HG02642 (cell line): ENCODE data around the gene BAHCC1.
"Not testable (repeated sequence)": the region's sequence is repeated elsewhere in the genome, so short reads cannot be mapped to it uniquely, and the experiment has no call there.

Source experiments
- ATAC-seq: cut with Tn5 transposase; IDR thresholded peaks from one replicate; pipeline ENCODE4 v1.9.1; 2021; ENCODE audit warnings: mild to moderate bottlenecking; ENCODE audit not compliant: unreplicated experiment, poor library complexity

Gene BAHCC1

GRCh38 chr17:81394921-81395599 is at the start of gene BAHCC1:
Gene BAHCC1, plus strand, starts transcription at chr17:81395457. Its CDS starts 4,283 bp downstream, at chr17:81399740.
- ATAC-seq: no peak

GRCh38 chr17:81346090-81346907 is 49.0 kb upstream of the BAHCC1 start:
- peak; percentile 77 for ATAC-seq

GRCh38 chr17:81346908-81347349 is 48.3 kb upstream of the BAHCC1 start:
- ATAC-seq: no peak

GRCh38 chr17:81347437-81347836 is 47.8 kb upstream of the BAHCC1 start:
- no peak for ATAC-seq

- no peak for ATAC-seq
Measured at GRCh38 chr17:81348097-81349055, 46.9 kb upstream of the BAHCC1 start.

GRCh38 chr17:81349397-81350319 is 45.6 kb upstream of the BAHCC1 start:
- ATAC-seq: no peak

GRCh38 chr17:81350320-81350890 is 44.9 kb upstream of the BAHCC1 start:
- ATAC-seq: no peak

GRCh38 chr17:81351329-81352052 is 43.8 kb upstream of the BAHCC1 start:
- not testable (repeated sequence) for ATAC-seq

- ATAC-seq: not testable (repeated sequence)
Measured at GRCh38 chr17:81352056-81352455, 43.2 kb upstream of the BAHCC1 start.

GRCh38 chr17:81354252-81354953 is 40.9 kb upstream of the BAHCC1 start:
- no peak for ATAC-seq

- ATAC-seq: no peak
Measured at GRCh38 chr17:81354954-81355347, 40.3 kb upstream of the BAHCC1 start.

GRCh38 chr17:81359218-81359617 is 36.0 kb upstream of the BAHCC1 start:
- ATAC-seq: no peak

GRCh38 chr17:81362001-81362400 is 33.3 kb upstream of the BAHCC1 start:
- not testable (repeated sequence) for ATAC-seq

- ATAC-seq: no peak
Measured at GRCh38 chr17:81364278-81365147, 30.7 kb upstream of the BAHCC1 start.

GRCh38 chr17:81365148-81365600 is 30.1 kb upstream of the BAHCC1 start:
- ATAC-seq: no peak

GRCh38 chr17:81365601-81366585 is 29.4 kb upstream of the BAHCC1 start:
- ATAC-seq: no peak
